Measurements from ENCODE around the gene ATOSA.
A peak's percentile ranks its signal among the peaks of the same experiment; 100 is the strongest.

ATOSA gene

DNA sequence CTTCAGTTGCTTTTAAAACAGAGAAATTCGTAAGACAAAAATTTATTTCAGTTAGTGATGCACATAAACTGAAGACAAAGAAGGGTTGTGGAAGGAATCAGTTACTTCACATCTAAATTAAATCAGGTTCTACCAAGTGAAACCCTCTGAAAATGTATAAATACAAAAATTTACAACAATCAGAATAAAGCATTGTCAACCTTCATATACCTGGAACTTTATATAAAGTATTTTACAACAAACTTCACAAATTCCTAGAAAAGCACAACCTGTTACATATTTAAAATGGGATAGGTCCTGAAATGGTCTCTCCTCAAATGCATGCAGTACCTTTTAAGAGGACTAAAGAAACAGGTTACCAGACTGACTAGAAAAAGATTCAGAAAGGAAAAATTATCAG lies 26.9 kb downstream of the ATOSA start:
- DNase-seq (ENCODE audit: low spot score) = no peak

DNA sequence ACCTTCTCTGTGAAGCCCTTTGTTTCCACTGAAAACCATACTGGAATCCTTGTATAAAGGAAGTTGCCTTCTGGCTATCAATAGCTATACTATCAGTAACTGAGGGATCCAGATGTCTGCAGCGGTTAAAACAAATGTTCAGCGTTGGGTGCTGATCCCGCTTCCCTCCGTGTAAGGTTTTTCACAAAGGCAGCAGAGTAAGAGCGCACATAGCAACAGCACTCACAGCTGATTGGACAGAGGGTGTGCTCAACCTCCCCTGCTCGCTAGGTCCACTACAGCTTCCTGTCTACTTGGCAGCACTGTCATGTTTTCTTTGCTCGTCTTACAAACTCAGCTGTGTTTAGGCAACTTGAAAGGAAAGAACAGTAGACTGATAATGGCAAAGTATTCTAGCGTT lies 27.3 kb downstream of the ATOSA start:
- DNase-seq (ENCODE audit: low spot score) = peak; percentile 47

DNA sequence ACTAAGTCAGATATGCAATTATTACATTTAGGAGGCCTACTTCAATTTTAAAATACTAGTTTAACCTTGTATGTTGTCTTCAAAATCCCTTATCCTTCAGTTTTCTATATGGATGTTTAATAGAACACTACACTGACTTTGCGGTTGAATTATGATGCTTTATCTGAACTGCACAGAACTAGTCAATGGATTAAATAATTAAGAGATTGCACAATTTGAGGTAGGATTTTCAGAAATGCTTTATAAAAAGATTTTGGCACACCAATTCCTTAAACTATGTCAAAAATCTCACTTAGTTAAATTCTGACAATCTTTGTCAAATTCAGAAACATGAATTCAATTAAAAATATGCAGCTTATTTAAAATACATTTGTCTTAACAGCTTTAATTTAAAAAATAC lies 28.1 kb downstream of the ATOSA start:
- no peak for DNase-seq (ENCODE audit: low spot score)

DNA sequence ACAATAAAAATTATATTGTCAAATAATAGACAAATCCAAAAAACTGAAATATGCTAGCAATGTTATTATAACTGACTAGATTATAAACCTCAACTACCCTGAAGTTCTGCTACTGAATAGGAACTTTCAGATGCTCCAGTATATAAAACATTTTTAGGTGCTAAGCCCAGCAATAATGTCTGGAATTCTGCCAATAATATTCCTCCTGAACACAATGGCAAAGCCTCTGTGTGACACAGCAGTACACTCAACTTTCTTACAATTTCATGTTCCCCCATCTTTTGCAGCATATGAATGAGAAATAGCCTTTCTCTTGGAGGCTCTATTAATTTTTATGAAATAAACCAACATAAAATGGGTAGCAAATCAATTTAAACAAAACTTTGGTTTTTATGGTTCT lies 29.5 kb downstream of the ATOSA start:
- DNase-seq (ENCODE audit: low spot score) = no peak

DNA sequence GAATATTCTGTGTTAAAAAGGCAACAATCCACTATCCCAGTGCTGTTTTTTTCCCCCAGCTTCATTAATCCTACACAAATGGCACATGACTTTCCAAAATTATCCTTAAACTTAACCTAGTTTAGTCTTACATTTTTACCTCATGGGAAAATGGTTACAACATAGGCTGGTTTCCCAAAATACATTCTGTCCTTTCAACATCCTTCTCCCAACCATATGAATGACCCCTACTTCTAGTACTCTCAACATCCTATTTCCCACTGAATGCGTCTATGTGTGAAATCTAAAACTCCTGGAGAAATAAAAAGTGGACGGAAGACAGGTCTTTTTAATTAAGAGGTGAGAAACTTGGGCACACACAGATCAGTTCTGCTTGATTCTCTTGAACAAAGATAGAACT lies 33.3 kb downstream of the ATOSA start:
- DNase-seq (ENCODE audit: low spot score) = no peak

DNA sequence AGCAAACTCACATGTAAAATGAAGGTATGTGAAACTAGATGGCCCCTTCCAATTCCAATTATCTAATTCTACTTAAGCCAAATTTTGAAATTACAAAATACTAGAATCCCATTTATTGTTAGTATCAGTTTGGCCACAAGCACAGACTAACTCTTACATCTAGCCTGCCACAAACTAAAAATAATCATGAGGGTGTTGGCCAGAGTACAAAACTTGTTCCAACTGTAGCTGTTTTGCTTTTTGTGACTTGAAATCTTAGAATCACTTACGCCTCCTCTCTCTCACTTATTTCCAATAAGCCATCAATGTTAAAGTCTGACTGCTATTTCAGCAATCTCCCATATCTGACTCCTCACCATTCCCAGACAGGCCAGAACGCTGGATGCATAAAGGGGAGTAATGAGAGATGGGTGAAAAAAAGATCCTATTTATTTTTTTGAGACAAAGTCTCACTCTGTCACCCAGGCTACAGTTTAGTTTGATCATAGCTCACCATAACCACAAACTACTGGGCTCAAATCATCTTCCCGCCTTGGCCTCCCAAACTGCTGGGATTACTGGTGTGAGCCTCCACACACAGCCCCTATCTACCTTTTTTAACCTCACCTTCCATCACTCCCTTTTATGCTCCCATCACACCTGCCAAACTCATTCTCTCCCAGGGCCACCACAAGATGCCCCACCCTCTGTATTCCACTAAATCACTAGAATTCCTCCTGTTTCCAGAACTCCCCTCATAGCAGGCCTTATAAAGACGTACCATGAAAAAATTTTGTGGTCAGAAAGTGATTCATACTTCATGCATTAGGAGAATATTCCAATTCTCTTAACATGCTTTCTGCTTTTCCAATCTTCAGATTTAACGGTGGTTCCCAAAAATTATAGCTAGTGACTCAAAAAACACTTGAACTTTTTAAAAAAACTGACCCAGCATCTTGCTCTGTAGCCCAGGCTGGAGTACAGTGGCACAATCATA lies 36.5 kb downstream of the ATOSA start:
- DNase-seq (ENCODE audit: low spot score) = peak; percentile 27

DNA sequence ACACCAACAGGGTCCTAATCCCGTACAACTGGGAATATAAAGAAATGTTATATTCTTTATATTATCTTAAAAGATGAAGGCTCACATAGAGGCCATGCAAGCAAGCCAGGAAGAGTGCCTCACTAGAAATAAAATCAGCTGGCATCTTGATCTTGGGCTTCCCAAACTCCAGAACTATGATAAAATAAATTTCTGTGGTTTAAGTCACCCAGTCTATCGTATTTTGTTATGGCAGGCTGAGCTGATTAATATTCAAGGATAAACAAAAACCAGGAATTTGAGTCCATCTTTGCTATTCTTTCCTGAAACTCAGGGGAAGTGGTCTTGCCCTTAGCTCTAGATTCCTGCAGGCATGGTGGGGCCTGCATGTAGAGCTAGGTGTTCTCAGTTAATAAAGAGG lies 42.7 kb downstream of the ATOSA start:
- no peak for DNase-seq (ENCODE audit: low spot score)

DNA sequence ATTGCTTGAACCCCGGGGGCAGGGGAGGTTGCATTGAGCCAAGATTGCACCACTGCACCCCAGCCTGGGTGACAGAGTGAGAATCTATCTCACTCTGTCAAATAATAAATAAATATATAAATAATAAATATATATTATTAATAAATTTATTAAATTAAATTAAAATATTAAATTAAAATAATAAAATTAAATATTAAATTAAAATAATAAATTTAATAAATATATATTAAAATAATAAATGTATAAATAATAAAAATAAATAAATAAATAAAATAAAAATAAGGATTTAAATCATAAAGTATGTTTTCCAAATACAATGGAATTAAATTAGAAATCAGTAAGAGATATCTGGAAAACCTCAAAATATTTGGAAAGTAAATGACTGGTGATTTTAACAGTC lies 43.3 kb downstream of the ATOSA start:
- DNase-seq (ENCODE audit: low spot score) = no peak
